Activated CD4-positive, alpha-beta T cell treated with anti-CD3 and anti-CD28 coated beads, Interleukin-2, amount 50 U/mL, for 1 hour (primary cell): ENCODE measurements around the gene ARMC3.

Experiments used
- DNase-seq: peaks from one replicate; pipeline ENCODE4 v3.0.0-alpha.2; 2020

ARMC3 gene

DNA sequence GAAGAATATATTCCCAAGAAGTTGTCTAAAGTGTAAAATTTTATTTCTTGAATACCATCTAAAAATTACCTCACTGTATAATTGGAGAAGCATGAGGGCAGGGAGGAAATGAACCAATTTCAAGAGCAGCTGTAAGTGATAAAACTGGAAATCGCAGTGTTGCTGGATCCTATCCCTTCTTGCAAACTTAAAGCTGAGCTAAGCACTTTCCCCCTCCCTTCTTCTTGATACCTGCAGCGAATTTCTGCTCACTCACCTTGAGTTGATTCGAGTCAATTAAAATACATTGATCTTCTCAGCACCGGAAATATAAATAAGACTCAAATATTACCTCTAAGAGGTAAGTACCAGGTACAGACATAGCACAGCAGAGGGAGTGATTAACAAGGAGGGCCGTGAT is 65.5 kb downstream of the ARMC3 start:
- DNase-seq = no peak

DNA sequence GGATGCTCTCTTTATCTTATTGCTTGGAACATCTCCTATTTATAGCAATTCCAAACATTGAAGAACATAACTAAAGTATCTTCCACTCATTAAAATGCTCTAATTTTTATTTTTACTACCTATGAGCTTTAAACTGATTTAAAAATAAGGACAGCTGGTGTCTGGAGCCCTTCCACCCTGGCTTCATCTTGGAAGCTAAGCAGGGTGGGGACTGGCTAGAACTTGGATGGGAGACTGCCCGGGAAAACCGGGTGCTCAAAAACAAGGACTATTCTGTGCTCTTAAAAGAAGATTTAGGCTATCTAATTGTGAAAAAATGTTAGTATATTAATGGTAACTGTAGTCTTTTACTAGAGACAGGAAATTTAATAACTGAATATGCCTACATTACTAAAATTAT is 69.2 kb downstream of the ARMC3 start:
- no peak for DNase-seq

DNA sequence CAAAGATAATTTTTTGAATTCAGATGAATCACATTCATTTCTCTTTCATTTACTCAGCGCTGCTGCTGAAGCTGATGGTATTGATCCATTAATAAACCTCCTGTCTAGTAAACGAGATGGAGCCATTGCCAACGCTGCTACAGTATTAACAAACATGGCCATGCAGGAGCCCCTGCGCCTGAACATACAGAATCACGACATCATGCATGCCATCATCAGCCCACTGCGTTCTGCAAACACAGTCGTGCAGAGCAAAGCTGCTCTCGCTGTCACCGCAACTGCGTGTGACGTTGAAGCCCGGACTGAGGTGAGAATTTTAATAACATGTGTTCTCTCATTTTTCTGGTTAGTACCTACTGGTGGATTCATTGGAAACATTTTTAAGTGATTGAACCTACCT is 70.2 kb downstream of the ARMC3 start:
- no peak for DNase-seq

DNA sequence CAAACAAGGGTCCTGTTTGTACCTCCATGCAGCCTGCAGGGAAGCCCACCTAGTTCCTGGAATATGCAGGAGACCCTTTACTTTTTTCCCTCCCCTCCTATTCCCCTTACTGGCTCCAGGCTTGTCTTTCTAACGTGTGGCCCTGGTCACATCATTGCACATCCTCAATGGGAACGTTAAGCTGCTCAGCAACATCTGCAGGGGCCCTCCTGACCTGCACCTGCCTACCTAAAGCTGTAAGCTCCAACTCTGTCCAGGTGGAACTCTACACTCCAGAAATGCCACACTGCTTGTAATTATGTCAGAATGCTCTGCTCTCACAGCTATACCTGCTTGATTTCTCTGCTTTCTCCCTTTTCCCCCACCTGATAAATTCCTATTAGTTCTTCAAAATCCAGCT is 72.1 kb downstream of the ARMC3 start:
- no peak for DNase-seq

DNA sequence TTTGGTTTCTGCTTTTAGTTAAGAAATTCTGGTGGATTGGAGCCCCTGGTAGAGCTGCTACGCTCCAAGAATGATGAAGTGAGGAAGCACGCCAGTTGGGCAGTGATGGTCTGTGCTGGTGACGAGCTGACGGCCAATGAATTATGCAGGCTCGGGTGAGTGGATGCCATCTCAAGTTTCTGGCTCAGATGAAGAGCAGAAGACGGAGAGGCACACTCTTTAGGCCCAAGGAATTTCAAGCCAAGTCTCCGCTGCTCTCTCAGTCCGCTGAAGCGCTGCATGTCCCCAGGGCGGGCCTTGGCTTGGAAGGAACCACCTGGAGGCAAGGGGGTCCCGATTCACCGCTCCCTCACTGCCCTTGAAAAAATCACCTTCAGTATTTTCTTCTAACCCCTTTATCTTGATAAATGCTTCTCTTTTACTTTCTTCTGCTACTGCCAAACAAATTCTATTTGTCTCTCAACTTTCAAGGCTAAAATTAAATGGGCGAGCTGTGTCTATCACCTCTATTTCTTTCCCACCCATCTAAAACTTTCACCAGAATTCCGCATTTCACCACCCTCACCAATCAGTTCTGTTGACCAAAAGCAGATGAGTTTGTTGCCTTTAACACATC is 74.2 kb downstream of the ARMC3 start:
- DNase-seq = no peak

DNA sequence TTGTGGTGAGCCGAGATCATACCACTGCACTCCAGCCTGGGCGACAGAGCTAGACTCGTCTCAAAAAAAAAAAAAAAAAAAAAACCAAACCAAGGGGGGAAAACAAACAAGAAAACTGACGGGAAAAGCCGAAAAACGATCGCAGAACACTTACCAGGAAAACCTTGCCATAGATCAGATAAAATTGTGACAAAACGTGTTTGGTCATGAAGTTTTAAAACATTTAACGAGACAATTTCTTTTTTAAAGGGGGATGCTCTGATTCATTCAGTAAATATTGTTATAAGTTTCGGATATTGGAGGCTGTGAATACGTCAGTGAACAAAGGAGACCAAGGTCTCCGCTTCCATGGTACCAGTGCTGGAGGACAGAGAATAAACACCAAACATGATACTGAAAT is 77.3 kb downstream of the ARMC3 start:
- DNase-seq = no peak

DNA sequence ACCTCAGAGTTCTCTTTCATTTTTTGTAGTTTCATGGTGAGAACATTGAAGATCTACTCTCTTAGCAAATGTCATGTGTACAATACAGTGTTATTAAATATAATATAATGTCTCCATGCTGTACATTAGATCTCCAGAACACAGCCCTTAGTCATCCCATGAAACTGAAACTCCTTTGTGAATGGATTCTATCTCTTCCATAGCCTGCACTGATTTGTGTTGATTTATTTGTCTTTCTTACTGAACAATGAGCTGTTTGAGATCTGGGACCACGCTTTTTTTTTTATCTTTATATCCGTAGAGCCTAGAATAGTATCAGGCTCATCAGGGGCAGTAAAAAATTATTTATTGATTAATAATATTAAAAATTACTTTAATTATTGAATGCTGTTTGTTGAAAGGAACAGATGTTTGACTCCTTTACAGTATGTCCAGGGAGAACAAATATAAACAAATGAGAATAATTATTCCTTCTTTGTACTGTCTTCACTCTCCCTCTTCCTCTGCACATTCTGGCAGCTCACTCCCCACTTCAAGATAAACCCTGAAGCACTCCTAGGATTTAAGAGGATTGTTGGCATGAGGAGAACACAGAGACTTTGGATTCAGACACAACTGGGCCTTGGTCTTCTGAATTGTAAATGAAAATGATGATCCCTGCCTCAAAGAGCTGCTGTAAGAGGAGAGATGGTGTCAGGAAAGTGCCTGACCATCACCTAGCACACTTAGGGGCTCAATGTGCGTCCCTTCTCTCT is 85.9 kb downstream of the ARMC3 start:
- DNase-seq = no peak

DNA sequence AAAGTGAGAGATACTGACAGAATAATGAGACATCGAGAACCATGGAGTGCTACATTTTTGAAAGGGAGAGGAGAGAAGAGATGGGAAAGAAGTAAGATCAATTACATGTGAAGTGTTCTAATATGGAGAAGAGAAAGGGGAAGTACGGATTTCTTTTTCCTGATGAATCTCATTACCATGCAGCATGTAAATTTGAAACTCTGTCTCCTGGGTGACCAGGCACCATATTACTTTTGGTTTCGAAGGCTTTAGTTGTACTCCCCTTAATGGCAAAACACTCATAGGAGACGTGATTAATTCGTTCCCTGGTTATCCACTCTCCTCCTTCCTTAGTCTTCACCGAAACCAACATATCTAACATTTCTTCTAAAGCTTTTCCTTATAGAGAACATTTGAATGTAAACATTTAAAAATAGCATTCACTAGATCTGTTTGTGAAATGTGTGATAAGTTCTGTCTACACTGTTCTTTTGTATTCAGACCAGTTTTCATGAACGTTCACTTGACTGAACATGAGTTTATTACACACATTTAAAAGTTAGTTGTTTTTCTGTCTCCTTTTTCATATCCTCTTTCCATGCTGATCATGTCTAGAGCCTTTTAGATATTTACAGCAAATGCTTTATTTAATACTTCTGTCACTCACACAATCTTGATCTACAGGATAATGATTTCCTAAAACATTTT is 87.3 kb downstream of the ARMC3 start:
- no peak for DNase-seq

DNA sequence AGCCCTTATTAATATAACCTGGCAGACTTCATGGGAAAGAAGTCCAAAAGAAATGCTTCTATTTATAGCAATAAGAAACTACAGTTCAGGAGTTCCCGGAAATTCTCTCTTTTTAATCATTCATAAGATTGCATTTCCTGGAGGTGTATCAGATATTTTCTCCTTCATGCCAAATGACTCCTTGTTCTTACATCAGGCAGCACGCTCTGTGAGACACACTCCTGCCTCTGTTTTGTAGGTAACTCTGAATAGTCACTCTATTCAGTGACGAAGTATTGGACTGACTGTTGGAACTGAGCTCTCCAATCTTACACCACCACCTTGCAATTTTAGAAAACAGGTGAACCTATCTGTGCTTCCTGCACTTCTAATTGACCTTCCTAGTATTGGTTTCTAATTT is 88.8 kb downstream of the ARMC3 start:
- no peak for DNase-seq

DNA sequence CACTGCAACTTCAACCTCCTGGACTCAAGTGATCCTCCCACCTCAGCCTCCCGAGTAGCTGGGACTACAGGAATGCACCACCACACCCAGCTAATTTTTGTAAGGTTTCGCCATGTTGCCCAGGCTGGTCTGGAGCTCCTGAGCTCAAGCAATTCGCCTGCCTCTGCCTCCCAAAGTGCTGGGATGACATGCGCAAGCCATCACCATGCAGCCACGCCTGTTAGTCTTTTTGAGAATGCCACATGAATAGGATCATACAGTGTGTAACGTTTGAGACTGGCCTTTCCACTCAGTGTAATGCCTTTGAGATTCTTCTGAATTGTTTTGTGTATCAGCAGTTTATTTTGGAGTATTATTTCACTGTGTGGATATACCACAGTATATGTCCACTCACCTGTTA is 91.8 kb downstream of the ARMC3 start:
- no peak for DNase-seq

DNA sequence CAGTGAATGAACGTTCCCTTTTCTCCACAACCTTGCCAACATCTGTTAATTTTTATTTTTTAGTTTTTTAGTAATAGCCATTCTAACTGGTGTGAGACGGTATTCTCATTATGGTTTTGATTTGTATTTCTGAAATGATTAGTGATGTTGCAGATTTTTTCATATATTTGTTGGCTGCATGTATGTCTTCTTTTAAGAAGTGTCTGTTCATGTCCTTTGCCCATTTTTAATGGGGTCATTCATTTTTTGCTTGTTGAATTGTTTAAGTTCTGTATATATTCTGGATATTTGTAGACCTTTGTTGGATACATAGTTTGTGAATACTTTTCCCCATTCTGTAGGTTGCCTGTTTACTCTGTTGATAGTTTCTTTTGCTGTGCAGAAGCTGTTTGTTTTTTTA is 93.6 kb downstream of the ARMC3 start:
- DNase-seq = no peak

DNA sequence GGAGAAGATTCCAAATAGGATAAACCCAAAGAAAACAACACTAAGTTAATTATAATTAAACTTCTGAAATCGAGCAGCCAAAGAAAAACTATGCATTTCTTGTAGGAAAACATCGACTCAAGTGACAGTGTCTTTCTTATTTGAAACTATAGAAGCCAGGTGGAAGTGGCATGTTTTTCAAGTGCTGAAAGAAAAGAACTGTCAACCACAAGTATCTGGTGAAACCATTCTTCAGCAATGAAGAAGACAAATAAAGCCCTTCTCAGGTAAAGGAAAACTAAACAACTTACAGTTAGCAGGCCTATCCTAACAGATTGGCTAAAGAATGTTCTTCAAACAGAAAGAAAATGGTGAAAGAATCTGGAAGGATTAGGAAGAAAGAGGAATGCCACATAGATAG is 96.1 kb downstream of the ARMC3 start:
- no peak for DNase-seq

DNA sequence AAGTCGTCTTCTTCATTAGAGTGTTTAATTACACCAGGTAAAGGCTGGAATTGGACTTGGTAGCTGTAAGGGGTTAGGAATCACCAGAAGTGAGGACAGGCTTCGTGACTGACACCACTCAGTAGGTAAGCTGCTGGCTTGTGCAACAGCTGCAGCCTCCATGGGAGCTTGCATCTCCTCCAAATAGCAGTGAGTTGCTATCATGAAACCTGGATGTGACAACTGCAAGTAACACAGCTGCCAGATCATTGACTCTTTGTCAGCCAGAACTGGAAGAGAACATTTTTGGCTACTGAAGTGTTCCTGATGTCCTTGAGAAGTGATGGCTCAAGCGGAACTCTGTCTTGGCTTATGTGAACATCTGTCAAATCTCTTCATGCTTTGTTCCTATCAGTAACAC is 103.5 kb downstream of the ARMC3 start:
- DNase-seq = no peak

DNA sequence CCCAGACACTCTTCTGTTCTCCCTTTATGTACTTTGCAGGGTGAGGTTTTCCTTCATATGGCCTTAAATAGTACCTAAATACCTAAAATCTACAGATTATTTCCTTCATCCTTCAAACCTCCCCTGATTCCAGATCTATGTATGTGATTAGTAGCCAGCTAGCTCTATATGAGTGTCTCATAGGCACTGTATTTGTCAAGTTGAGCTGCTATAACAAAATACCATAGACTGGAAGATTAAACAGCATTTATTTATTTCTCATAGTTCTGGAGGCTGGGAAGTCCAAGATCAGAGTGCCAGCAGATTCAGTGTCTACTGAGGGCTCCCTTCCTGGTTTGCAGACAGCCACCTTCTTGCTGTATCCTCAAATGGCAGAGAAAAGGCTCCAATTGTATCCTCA is 106.9 kb downstream of the ARMC3 start:
- no peak for DNase-seq

DNA sequence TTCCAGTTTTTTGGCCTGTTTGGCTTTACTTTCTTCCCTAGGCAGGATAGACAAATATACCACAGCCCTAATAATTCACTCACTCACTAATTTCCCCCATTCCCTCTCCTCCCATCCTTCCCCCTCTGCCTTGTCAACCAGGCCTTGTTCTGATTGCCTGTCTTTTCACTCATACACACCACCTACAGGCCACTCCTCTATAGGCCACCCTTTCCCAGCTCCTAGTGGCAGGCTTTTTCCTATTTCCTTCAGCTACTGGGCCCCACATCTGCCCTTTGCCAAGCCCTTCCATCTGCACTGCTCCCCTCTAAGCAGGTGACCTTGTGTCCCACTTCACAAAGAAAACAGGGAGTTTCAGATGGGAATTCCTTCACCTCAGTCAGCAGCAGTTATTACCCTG is 107.7 kb downstream of the ARMC3 start:
- DNase-seq = no peak

DNA sequence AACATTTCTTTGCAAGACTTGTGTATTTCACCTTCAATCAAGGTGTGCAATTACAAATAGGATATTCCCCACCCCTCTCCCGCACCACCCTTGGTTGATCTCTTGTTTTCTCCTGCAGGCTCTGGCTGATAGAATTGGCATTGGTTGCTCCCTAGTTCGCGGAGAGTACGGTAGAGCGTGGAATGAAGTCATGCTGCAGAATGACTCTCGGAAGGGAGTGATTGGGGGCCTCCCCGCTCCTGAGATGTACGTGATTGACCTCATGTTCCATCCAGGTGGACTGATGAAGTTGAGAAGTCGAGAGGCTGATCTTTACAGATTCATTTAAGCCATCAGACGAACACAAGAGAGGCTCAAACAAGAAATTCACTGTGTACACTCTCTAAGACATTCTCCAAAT is 109.3 kb downstream of the ARMC3 start:
- no peak for DNase-seq

DNA sequence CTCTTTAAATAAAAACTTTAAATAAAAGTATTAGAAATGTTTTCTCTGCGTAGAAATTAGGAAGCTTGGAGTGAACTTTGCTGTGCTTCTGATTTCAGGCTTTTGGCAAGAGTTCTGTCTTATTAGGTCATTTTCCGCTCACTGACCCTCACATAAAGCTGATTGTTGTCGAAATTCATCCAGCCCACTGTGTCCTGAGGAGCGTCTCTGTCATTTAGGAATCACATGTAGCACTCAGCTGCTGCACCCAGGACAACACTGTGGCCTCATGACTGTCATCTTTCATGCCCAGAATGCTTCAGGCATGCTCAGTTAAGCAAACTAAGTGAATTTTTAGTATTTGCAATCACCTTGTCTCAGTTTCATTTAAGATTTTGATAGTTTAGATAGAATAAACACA is 109.7 kb downstream of the ARMC3 start:
- no peak for DNase-seq

DNA sequence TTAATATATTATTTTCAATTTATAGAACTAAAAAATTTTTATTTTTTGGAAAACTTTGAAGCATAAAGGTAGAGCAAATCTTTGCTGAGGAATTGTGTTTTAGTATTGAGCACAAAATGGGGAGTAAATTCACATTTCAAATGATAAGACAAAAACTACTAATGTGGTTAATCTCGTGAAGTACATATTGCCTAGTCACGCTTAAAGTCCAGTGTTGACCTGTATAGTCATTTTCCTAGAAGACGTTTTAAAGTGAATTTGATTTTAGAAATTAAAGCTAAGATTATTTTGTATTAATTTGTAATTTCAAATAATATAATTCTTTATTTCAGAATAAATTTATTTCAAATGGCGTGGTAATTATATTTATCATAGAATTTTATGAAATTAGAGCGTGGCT is 110.3 kb downstream of the ARMC3 start:
- DNase-seq = no peak

DNA sequence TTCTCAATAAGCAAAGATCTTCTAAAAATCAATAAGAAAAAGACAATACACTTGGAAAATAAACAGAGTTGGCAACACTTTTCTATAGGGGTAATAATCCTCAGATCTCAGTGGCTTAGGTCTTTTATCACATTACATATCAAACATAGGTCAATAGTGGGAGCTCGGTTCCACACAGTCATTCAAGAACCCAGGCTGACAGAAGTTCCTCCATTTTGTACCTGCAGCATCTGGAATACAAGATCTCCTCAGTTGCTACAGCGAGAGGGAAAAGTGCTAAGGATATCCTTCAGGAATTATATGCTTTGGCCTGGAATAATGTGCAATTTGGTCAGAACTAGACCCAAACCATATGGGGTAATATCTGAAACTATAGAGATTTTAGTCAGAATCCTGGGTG is 112.1 kb downstream of the ARMC3 start:
- no peak for DNase-seq

DNA sequence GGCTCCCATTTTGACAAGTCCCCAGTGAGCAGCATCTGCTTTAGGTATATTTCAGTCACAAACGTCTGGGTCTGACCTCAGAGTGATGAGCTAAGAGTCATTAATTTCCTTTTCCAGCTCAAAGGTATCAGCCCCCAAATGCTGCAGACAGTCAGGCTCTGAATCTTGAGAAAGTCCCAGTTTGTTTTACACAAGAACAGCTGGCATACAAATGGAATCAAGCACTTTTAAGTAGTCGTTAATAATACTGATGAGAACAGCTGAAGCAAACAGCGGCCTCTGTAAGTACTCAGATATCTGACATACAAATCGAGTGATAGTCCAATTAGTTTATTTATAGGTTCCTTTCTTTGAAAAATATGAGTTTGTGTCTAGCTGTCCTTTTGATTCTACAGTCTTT is 118.2 kb downstream of the ARMC3 start:
- DNase-seq = no peak

DNA sequence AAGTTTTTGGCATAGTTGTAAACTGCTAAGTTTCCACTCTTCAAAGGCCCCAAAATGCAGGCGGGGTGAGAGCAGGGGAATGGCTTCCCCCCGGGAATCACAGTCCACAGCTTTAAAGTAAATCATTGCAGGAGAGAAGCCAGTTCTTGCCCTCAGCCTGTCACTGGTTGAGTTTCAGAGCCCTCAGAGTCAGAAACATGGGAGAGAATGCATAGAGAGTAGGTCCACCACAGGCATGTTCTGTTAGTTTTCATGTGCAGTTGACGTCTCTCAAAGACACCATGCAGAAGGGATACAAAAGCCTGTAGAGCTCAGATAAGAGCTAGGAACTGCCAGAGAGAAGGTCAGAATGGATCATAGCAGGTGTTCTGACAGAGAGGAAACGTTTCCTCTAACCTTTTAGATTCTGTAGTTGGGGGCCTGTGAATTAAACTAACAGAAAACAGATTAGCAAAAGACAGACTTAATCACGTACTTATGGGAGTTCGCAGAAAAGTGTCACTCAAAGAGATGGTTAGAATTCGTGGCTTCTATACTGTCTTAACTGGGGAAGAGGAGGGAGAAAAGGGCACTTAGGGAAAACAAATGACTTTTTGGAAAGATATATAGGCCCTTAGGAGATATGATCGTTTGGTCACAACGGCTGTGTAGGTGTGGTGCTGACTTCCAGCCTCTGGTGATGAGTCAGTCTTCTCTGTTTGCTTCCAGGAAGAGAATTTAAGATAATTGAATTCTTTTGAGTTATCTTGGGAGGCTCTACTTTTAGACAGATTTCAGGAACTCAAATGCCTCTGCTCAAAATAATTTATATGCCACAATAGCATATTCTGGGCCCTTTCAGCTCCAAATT is 119.6 kb downstream of the ARMC3 start:
- DNase-seq = no peak

DNA sequence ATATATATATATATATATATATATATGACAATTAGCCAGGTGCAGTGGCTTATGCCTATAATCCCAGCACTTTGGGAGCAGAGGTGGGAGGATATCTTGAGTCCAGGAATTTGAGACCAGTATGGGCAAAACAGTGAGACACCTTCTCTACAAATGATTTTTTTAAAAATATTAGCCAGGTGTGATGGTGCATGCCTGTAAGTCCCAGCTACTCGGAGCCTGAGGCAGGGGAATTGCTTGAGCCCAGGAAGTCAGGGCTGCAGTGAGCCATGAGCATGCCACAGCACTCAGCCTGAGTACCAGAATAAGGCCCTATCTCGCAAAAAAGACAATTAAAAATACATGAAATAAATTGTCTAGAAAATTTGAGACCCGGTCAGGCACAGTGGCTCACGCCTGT is 120.3 kb downstream of the ARMC3 start:
- no peak for DNase-seq

DNA sequence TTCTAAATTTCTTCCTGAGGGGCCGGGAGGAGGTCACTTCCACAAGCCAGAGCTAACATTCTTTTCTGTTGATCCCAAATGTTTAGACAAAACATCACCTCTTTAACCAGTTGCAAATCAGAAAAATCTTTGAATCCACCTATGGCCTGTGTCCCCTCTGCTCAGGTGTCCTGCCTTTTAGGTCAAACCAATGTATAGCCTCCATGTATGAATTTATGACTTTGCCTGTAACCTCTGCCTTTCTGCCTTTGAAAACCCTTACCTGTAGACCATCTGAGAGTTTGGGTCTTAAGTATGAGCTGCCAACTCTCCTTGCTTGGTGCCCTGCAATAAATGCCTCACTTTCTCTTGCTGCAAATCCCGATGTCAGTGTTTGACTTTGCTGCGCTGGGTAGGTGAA is 123.4 kb downstream of the ARMC3 start:
- DNase-seq = no peak
